Hepatocyte (in vitro differentiated cells): ENCODE data around the gene DOK6. TPM values are rescaled to one million over a fixed set of nuclear protein-coding genes. Genes with fewer than 3 reads are reported as not detected.

Experiments used
- DNase-seq: peaks from one replicate; pipeline ENCODE4 v3.0.0-alpha.2; 2016; ENCODE audit warnings: low spot score
- H2AFZ ChIP-seq: fragments of 200-600 bp; sonication (generic); 2 replicates; pipeline ENCODE4 v1.6.0; 2016; ENCODE audit warnings: antibody characterized with exemption, mild to moderate bottlenecking
- H3K27ac ChIP-seq: fragments of 200-600 bp; sonication (generic); 2 replicates; pipeline ENCODE4 v1.5.1; 2016; ENCODE audit warnings: mild to moderate bottlenecking
- H3K27me3 ChIP-seq: fragments of 200-600 bp; sonication (generic); 2 replicates; pipeline ENCODE4 v1.6.1; 2016
- H3K36me3 ChIP-seq: fragments of 200-600 bp; sonication (generic); replicated peaks from 2 replicates; pipeline ENCODE4 v1.5.1; 2016; ENCODE audit warnings: low read depth; ENCODE audit not compliant: insufficient read depth
- H3K4me1 ChIP-seq: fragments of 200-600 bp; sonication (generic); 2 replicates; pipeline ENCODE4 v1.5.1; 2016; ENCODE audit warnings: mild to moderate bottlenecking, moderate library complexity; ENCODE audit not compliant: insufficient read depth
- H3K4me2 ChIP-seq: fragments of 200-600 bp; sonication (generic); 2 replicates; pipeline ENCODE4 v1.6.0; 2016
- H3K4me3 ChIP-seq: fragments of 200-600 bp; sonication (generic); 2 replicates; pipeline ENCODE4 v1.5.1; 2016; ENCODE audit warnings: mild to moderate bottlenecking
- H3K79me2 ChIP-seq: fragments of 200-600 bp; sonication (generic); 2 replicates; pipeline ENCODE4 v1.6.0; 2017; ENCODE audit warnings: mild to moderate bottlenecking
- H3K9me2 ChIP-seq: fragments of 200-600 bp; sonication (generic); replicated peaks from 2 replicates; pipeline ENCODE4 v1.6.0; 2017; ENCODE audit warnings: mild to moderate bottlenecking; ENCODE audit not compliant: insufficient read depth
- H3K9me3 ChIP-seq: fragments of 200-600 bp; sonication (generic); 2 replicates; pipeline ENCODE4 v1.5.1; 2016; ENCODE audit warnings: low read depth, mild to moderate bottlenecking
- H4K20me1 ChIP-seq: fragments of 200-600 bp; sonication (generic); 2 replicates; pipeline ENCODE4 v1.6.0; 2016; ENCODE audit warnings: mild to moderate bottlenecking; ENCODE audit not compliant: insufficient read depth, poor library complexity, severe bottlenecking
- EZH2 ChIP-seq: fragments of 200-600 bp; sonication (generic); IDR thresholded peaks from 2 replicates; pipeline ENCODE4 v1.6.1; 2016; ENCODE audit warnings: antibody characterized with exemption, mild to moderate bottlenecking, borderline replicate concordance
- EZH2phosphoT487 ChIP-seq: fragments of 200-600 bp; sonication (generic); IDR thresholded peaks from one replicate; pipeline ENCODE4 v1.6.1; 2018; ENCODE audit warnings: antibody characterized with exemption, mild to moderate bottlenecking, low read depth, moderate library complexity; ENCODE audit not compliant: unreplicated experiment, severe bottlenecking
- WGBS: methylation state at CpG from one replicate; pipeline ENCODE4 v1.1.6; 2016; ENCODE audit warnings: low lambda C conversion rate; ENCODE audit errors: missing lambda C conversion rate; 5-methylcytosine and 5-hydroxymethylcytosine counted together
- polyA plus RNA-seq: library from polyadenylated mRNA; unstranded; fragments of >200 nt; fragmentation: Nextera tagmentation; extraction: Ambion mirVana; gene quantifications from 2 replicates; pipeline ENCODE4 v1.2.1, GENCODE V29; 2016
- total RNA-seq: library from RNA; depleted of rRNA; stranded (reverse); fragments of >200 nt; gene quantifications from 2 replicates; pipeline ENCODE4 v1.2.3, GENCODE V29; 2014
- TF ChIP-seq, protein P1 (sequence below): fragments of 200-600 bp; sonication (generic); IDR thresholded peaks from 2 replicates; pipeline ENCODE4 v1.5.1; 2016; ENCODE audit warnings: antibody characterized with exemption, mild to moderate bottlenecking; ENCODE audit not compliant: poor library complexity

The DOK6 gene
- total and polyA plus RNA-seq, 2 experiments from 2014 or later = 2.6 to 4.0 TPM

DNA sequence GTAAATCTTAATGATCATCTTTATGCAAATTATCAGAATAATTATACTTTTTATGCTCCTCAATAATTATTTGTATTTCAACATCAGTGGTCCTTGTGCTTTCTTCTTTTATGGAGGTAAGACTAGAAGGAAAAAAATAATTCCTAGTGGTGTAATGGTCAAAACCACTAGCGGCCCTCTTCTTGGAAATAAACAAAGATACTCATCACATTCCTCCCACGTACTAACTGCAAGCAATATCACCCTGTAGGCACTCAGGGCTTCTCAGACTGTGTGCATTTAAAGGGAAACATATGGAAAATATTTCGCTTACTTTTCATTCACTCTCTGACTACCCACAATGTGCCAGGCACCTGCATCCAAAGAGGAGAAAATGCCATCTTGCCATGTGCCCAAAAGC is 263.7 kb downstream of the DOK6 start:
- DNase-seq = no peak
- Histone ChIP-seq H3K4me1 (peaks cover 2% of the 10 kb centered on the region), H3K9me3 (no peaks in the 10 kb centered on the region), H2AFZ (no peak overlapping the region), H3K4me2 (no peak overlapping the region), H3K27ac (no peak overlapping the region), H4K20me1 (no peaks in the 10 kb centered on the region), H3K4me3 (no peak overlapping the region), H3K9me2 (no peaks in the 10 kb centered on the region), H3K79me2 (no peaks in the 10 kb centered on the region), H3K36me3 (no peaks in the 10 kb centered on the region), H3K27me3 (no peaks in the 10 kb centered on the region)
- no peak for TF ChIP-seq EZH2
- TF ChIP-seq, protein P1, sequence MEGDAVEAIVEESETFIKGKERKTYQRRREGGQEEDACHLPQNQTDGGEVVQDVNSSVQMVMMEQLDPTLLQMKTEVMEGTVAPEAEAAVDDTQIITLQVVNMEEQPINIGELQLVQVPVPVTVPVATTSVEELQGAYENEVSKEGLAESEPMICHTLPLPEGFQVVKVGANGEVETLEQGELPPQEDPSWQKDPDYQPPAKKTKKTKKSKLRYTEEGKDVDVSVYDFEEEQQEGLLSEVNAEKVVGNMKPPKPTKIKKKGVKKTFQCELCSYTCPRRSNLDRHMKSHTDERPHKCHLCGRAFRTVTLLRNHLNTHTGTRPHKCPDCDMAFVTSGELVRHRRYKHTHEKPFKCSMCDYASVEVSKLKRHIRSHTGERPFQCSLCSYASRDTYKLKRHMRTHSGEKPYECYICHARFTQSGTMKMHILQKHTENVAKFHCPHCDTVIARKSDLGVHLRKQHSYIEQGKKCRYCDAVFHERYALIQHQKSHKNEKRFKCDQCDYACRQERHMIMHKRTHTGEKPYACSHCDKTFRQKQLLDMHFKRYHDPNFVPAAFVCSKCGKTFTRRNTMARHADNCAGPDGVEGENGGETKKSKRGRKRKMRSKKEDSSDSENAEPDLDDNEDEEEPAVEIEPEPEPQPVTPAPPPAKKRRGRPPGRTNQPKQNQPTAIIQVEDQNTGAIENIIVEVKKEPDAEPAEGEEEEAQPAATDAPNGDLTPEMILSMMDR = no peak
- no peak for TF ChIP-seq EZH2phosphoT487
- WGBS = 32% methylated on average over 3 of the region's 3 CpGs

DNA sequence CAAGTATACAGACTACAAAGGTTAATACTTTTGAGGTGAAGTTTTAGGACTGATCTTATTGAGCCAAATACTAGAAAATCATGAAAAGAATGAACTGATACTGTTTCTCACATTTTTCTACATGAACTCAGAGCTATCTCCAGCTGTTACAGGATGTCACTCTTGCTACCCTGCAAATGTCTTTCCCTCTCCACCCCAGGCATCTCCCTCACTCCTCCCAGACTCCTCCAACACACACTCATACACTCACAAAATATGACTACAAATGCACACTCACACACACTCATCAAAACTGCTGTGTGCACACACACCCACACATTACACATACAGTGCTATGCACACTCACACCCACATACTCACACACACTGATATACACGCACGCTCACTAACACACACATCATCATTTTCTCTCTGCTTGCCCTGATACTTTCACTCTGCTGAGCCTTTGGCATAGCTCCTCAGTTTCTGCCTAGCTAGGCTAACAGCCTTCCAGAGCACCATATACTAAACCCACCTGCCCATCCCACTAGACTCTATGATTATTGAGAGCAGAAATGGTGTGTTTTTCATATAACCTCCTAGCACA is 273.7 kb downstream of the DOK6 start:
- H3K36me3 ChIP-seq = no peaks in the 10 kb centered on the region
- H3K27ac ChIP-seq = no peak overlapping the region
- H3K9me3 ChIP-seq = no peaks in the 10 kb centered on the region
- no peak overlapping the region for H3K4me2 ChIP-seq
- no peaks in the 10 kb centered on the region for H4K20me1 ChIP-seq
- H3K27me3 ChIP-seq = no peaks in the 10 kb centered on the region
- no peaks in the 10 kb centered on the region for H3K9me2 ChIP-seq
- H3K4me1 ChIP-seq = no peaks in the 10 kb centered on the region
- no peak for DNase-seq
- H3K4me3 ChIP-seq = no peak overlapping the region
- no peak overlapping the region for H2AFZ ChIP-seq
- TF ChIP-seq, protein P1 = no peak
- no peak for TF ChIP-seq EZH2
- TF ChIP-seq EZH2phosphoT487 = no peak
- no peaks in the 10 kb centered on the region for H3K79me2 ChIP-seq
- WGBS = 95% methylated on average over 2 of the region's 2 CpGs

DNA sequence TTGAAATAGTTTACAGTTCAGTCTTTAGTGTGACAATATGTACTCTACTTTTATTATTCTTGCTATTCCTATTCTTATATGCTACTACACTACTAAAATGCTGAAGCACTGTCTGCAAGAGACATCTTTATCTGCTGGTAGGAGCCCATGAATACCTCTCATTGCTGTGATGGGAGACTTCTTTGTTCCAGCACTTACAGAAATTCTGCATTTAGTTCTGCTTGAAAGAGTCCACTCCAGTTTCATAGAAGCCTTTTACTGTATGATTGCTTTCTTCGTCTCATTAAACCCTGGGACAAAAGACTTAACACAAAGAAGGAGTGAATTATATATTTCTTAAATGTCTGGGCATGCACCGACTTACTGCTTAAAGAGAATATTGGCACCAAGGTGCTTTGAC is 274.3 kb downstream of the DOK6 start:
- no peak overlapping the region for H2AFZ ChIP-seq

More for the DNA sequence above, 274.3 kb downstream of the DOK6 start:
- H3K79me2 ChIP-seq = no peaks in the 10 kb centered on the region
- H3K27ac ChIP-seq = no peak overlapping the region
- H3K4me2 ChIP-seq = no peak overlapping the region
- DNase-seq = no peak
- no peak overlapping the region for H3K4me3 ChIP-seq
- no peaks in the 10 kb centered on the region for H3K9me3 ChIP-seq
- H4K20me1 ChIP-seq = no peaks in the 10 kb centered on the region
- WGBS = 95% methylated on average over 2 of the region's 2 CpGs
- no peak for TF ChIP-seq EZH2
- TF ChIP-seq, protein P1 = no peak
- TF ChIP-seq EZH2phosphoT487 = no peak
- no peaks in the 10 kb centered on the region for H3K4me1 ChIP-seq
- H3K9me2 ChIP-seq = no peaks in the 10 kb centered on the region
- no peaks in the 10 kb centered on the region for H3K27me3 ChIP-seq
- H3K36me3 ChIP-seq = no peaks in the 10 kb centered on the region
